Brain microvascular endothelial cell (primary cell): ENCODE results near the gene SIGLEC5.

Experiments used
- DNase-seq: peaks from one replicate; pipeline ENCODE4 v3.0.0-alpha.2; 2020
- H3K27ac ChIP-seq: fragments of 250-450 bp; sonication (Bioruptor Pico); 2 replicates; pipeline ENCODE4 v1.5.1; 2020; ENCODE audit warnings: mild to moderate bottlenecking, moderate library complexity
- H3K27me3 ChIP-seq: fragments of 250-450 bp; sonication (Bioruptor Pico); replicated peaks from 2 replicates; pipeline ENCODE4 v1.5.1; 2020; ENCODE audit warnings: mild to moderate bottlenecking
- H3K36me3 ChIP-seq: fragments of 250-450 bp; sonication (Bioruptor Pico); replicated peaks from 2 replicates; pipeline ENCODE4 v1.5.1; 2020; ENCODE audit warnings: mild to moderate bottlenecking
- H3K4me3 ChIP-seq: 2 replicates; pipeline ENCODE4 v1.5.1; 2011; ENCODE audit warnings: low read depth, mild to moderate bottlenecking, control low read depth, low read length, moderate library complexity
- in situ Hi-C: cut with HindIII; loops from 2 replicates; pipeline ENCODE4 v1.10.0; 2017; ENCODE audit warnings: low sequenced_read_pairs, low pct_ligation_motif_present
- TF ChIP-seq, protein P1 (sequence below): IDR thresholded peaks from 2 replicates; pipeline ENCODE4 v1.5.1; 2011; ENCODE audit warnings: low read depth, mild to moderate bottlenecking, moderate library complexity, low read length, control low read depth, inconsistent platforms; ENCODE audit errors: missing control alignments

Gene SIGLEC5

DNA sequence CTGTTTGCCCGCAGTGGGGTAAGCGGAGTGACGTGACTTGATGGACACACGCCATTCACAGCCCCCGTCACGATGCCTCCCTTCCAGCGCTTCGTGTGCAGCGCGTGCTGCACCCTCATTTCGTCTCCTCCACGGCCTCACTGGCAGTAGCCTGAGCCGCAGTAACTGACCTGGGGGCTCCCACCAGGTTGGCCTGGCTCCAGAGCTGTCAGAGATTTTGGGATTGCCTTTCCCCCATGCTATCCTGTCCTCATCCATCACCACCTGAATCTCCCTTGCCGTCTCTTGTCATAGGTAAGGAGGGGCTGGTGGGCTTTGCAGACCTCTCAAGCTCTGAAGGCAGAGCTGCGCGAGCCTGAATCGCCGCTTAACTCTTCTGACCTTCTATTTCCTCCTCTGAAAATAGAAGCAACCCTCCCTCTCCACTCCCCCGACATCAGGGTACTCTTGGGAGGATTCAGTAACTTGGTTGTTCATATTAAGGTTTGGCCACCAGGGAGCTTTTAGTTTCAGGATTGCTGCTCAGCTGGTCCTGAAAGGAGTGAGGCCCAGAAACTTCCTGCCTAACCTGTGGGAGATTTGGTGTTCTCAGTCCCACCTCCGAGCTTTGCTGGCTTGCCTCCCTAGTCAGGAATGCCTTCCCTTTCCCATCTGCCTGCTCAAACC lies 27.9 kb downstream of the SIGLEC5 start:
- no peaks in the 10 kb centered on the region for H3K36me3 ChIP-seq
- TF ChIP-seq, protein P1, sequence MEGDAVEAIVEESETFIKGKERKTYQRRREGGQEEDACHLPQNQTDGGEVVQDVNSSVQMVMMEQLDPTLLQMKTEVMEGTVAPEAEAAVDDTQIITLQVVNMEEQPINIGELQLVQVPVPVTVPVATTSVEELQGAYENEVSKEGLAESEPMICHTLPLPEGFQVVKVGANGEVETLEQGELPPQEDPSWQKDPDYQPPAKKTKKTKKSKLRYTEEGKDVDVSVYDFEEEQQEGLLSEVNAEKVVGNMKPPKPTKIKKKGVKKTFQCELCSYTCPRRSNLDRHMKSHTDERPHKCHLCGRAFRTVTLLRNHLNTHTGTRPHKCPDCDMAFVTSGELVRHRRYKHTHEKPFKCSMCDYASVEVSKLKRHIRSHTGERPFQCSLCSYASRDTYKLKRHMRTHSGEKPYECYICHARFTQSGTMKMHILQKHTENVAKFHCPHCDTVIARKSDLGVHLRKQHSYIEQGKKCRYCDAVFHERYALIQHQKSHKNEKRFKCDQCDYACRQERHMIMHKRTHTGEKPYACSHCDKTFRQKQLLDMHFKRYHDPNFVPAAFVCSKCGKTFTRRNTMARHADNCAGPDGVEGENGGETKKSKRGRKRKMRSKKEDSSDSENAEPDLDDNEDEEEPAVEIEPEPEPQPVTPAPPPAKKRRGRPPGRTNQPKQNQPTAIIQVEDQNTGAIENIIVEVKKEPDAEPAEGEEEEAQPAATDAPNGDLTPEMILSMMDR: no peak
- no peak overlapping the region for H3K4me3 ChIP-seq
- DNase-seq: no peak
- in situ Hi-C loops: no loop called here
- peaks cover 2% of the 10 kb centered on the region for H3K27me3 ChIP-seq
- H3K27ac ChIP-seq: no peak overlapping the region

DNA sequence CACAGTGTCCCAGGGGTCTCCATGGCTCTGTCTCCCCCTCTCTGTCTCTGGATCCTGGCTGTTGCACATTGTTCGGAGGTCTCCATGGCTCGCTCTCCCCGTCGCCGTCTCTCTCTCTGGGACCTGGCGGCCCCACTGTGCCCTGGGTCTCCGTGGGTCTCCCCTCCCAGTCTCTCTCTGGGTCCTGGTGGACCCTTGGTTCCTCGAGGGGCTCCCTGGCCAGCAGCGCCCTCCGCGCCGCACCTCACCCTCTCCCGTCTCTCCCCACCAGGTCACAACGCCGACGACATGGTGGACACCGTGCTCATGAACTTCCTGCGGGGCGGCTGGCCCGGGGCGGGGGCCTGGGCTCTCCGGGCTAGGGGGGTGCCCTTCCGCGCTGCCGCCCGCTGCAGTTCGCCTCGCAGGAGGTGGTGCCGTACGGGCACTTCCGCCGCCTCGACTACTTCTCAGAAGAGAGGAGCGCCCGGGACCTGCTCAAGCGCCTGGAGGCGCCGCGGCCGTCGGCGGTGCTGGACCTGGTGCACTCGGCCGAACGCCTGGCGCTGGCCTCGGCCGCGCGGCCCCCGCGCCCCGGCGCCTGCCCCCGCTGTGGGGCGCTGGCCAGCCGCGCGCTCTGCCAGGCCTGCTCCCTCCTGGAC lies 29.1 kb downstream of the SIGLEC5 start:
- in situ Hi-C loops: no loop called here
- TF ChIP-seq, protein P1: no peak
- peaks cover 2% of the 10 kb centered on the region for H3K27me3 ChIP-seq
- no peak for DNase-seq
- H3K27ac ChIP-seq: no peak overlapping the region
- no peaks in the 10 kb centered on the region for H3K36me3 ChIP-seq
- H3K4me3 ChIP-seq: no peak overlapping the region

DNA sequence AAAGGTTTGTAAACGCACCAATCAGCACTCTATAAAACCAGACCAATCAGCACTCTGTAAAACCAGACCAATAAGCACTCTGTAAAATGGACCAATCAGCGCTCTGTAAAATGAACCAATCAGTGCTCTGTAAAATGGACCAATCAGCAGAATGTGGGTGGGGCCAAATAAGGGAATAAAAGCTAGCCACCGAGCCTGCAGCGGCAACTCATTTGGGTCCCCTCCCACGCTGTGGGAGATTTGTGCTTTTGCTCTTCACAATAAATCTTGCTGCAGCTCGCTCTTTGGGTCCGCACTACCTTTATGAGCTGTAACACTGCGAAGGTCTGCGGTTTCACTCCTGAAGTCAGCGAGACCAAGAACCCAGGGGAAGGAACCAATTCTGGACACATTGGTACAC lies 31.1 kb downstream of the SIGLEC5 start:
- Histone ChIP-seq H3K4me3 (no peak overlapping the region), H3K36me3 (no peaks in the 10 kb centered on the region), H3K27me3 (peaks cover 2% of the 10 kb centered on the region), H3K27ac (no peak overlapping the region)
- in situ Hi-C loops: no loop called here
- DNase-seq: no peak
- TF ChIP-seq, protein P1: no peak

DNA sequence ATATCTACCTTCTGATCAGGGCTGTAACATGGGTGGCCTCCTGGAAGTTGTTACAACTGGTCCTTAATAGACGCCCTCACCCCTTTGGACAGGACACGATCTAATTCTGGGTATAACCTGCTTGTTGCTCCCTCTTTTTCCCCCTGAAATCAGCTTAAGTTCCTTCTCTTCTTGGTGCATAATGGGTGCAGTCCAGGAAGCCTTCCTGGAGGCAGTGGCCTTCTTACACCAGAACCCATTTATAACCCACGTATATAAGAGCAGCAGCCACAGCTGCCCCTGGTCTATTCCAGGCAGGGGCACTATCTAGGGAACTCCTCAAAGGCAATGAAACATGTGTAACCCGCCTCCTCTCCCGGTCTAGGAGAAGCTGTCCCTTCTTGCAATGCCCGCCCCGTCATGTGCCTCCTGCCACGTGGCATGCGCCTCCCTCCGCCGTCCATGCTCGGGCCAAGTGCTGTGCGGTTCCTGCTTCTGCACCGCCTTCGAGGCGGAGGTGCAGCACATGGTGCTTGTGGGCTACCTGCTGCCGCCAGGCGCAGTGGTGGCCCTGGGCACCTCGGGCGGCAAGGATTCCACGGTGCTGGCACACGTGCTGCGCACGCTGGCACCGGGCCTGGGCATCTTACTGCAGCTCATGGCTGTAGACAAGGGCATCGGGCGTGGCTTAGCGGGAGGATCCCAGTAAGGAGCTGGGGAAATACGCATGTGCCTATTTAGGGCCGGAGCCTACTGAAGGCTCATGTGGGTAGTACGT lies 31.9 kb downstream of the SIGLEC5 start:
- H3K27me3 ChIP-seq: peaks cover 2% of the 10 kb centered on the region
- TF ChIP-seq, protein P1: no peak
- H3K27ac ChIP-seq: no peak overlapping the region
- in situ Hi-C loops: no loop called here
- H3K36me3 ChIP-seq: no peaks in the 10 kb centered on the region
- no peak for DNase-seq
- no peak overlapping the region for H3K4me3 ChIP-seq

DNA sequence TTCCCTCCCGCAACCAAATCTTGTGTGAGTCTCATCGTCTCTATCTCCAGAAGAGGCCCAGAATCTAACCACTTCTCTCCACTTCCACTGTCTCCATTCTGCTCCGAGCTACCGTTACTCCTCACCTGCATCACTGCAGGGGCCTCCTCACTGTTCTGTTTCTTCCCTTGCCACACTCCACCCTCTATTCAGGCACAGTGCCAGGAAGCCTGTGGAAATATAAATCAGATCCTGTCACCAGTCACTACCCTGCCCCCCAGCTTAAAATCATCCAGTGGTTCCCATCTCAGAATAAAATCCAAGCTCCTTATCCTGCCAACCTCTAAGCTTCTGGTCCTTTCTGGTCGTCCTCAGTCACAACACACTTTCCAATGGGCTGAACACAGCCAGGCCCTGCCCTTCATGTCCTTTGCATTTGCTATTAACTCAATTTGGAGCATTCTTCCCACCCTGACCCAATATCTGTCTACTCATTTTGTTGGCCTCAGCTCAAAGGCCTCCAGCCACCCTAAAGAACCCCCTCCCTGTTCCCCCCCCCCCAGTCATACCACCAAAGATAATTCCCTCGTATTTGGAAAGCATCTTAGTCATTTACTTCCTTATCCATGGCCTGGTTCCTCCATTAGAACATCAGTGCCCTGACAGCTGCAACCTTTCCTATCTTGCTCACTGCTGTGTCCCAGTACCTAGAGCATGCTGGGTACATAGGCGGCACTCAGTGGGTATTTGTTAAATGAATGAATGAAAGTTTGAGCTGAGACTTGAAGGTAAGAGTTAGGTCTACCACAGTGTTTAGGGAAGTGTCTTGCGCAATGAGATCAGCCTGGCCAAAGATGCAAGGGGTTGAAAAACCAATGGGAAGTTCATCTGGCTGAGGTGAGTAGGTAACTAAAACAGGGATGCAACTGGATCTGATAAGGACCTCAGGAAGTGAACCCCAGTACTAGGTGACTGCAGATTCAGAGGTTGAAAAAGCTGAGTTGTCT lies 34.7 kb downstream of the SIGLEC5 start:
- TF ChIP-seq, protein P1: no peak
- Histone ChIP-seq H3K36me3 (no peaks in the 10 kb centered on the region), H3K27ac (no peak overlapping the region), H3K4me3 (no peak overlapping the region), H3K27me3 (peaks cover 1% of the 10 kb centered on the region)
- DNase-seq: no peak
- in situ Hi-C loops: no loop called here
